Measurements from ENCODE around the gene GALNT14.

DNA sequence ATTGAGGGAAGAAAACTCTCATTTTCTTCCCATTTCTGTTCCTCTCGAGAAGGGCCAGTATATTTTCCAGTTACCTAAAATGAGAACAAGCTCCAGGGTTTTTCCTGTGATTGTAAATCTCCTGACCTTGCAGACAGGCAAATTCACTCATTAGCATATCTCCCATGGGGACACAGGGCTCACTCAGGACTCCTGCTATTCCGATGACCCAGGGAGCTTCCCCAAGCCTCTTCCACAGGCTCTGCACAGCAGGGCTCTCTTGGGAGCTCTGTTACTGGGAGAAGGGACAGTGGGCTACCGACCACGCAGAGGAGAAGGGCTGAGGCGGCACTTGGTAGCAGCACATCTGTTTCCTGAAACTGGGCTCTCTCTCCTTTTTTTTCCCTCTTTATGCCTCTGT is 195.8 kb downstream of the GALNT14 start:
- TF ChIP-seq CTCF (IDR thresholded peaks at IDR 0.05; ENCODE audit: insufficient read depth, low read depth, low read length) (no peak), EZH2 (IDR thresholded peaks at IDR 0.05; ENCODE audit: insufficient read depth, low read length) (no peak)
